Stimulated activated CD4-positive, alpha-beta T cell treated with anti-CD3 and anti-CD28 coated beads, Interleukin-4, amount 100 ng/mL, for 24 hours (primary cell): ENCODE results near the gene METTL9.
"Not testable (repeated sequence)": the region's sequence is repeated elsewhere in the genome, so short reads cannot be mapped to it uniquely, and the experiment has no call there.

Experiments
- DNase-seq: peaks from one replicate; pipeline ENCODE4 v3.0.0-alpha.2; 2020

The METTL9 gene

DNA sequence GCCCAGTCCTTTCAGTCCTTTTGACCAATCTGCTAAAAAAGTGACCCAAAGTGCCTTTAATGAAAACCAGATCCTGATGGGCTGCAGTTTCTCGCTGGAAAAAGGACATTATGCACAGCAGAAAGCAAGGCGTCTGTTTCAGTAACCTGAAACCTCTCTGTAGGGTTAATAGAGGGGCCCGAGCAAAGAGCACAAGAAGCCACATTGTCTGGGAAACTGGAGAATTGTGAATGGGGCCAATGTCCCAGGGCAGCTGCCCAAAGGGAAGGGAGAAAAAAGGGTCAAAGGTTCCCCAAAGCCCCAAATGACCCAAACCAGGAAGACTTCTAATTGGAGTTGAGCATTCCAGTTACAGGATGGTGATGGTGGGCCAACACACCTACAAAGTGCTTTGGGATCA lies 67.4 kb downstream of the METTL9 start:
- no peak for DNase-seq

GRCh38 chr16:21667575-21667974 lies 68.2 kb downstream of the METTL9 start:
- DNase-seq = no peak

DNA sequence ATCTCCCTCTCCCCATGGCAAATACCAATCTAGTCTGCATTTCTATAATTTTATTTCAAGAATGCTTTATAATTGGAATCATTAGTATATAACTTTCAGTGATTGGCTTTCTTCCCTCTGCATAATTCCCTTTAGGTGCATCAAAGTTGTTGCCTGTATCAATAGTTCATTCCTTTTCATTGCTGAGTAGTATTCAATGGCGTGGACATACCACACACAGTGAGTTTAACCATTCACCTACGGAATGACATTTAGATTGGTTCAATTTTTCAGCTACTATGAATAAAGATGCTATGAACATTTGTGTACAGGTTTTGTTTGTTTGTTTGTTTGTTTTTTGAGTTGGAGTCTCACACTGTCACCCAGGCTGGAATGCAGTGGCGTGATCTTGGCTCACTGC lies 74.1 kb downstream of the METTL9 start:
- DNase-seq = no peak

GRCh38 chr16:21674456-21674855 lies 75.1 kb downstream of the METTL9 start:
- not testable (repeated sequence) for DNase-seq

DNA sequence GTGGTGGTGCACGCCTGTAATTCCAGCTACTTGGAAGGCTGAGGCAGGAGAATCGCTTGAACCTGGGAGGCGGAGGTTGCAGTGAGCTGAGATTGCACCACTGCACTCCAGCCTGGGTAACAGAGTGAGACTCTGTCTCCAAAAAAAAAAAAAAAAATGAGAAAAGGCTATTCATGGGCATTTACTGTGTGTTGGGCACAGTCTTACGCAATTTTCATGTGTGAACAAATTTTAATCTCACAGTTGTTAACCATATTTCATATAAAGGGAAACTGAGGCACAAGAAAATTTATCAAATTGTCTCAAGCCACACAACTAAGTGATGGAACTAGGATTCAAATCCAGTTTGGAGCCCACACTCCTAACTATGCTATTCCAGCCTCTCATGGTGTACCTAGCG lies 81.3 kb downstream of the METTL9 start:
- not testable (repeated sequence) for DNase-seq

GRCh38 chr16:21683184-21683583 lies 83.8 kb downstream of the METTL9 start:
- DNase-seq = no peak

DNA sequence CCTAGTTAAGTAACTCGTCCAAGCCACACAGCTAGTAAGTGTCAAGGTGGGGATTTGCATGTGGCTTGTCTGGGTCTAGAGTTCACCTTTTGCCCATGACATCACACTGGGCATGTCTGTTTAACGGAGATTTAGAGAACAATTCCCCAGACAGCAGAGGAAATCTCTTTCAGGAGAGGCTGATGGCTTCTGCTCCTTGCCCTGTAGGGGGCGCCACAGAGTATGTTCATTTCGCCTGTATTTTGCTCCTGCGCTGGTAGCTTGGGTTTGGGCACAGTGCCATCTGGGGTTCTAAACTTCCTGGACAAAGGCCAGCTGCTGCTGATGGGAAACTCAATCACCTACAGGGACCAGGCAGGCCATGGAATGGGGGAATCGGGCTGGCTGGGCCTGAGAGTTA lies 84.8 kb downstream of the METTL9 start:
- peak; percentile 27 for DNase-seq

DNA sequence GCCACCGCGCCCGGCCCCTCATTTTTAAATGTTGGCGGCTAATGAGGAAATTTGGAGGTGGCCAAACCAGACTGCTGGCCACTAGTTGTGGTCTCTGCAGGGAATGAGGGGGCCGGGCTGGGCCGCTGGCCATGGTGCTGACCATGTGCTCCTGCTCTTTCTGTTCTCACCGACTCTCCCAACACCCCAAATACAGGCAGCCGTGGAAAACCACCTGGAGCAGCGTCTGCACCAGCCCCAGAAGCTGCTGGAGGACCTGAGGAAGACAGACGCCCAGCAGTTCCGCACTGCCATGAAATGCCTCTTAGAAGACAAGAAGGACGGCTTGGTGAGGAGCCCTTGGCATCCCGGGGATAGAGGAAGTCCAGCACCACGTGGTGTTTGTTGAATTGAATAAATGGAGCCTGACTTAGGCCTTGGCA lies 85.7 kb downstream of the METTL9 start:
- no peak for DNase-seq

DNA sequence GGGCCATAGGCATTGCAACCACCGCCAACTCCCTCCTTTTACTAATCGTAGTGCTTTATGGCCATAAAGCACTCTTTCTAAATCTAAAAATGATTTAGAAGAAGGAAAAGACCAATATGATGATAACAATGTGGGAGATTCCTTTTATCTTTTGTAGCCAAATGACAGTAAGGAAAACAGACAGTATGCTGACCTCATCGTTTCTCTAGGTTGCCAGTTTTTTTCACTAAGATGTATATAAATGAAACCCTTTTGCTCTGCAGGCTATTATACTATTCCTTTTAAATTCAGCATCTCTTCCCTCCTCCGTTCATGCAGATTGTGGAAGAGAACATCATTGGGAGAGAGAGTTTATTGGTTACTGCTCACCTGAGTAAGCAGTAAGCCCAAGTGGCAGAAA lies 89.7 kb downstream of the METTL9 start:
- DNase-seq = no peak

DNA sequence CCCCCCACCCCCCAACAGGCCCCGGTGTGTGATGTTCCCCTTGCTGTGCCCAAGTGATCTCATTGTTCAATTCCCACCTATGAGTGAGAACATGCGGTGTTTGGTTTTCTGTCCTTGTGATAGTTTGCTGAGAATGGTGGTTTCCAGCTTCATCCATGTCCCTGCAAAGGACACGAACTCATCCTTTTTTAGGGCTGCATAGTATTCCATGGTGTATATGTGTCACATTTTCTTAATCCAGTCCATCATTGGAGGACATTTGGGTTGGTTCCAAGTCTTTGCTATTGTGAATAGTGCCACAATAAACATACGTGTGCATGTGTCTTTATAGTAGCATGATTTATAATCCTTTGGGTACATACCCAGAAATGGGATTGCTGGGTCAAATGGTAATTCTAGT lies 91.6 kb downstream of the METTL9 start:
- DNase-seq = not testable (repeated sequence)

- DNase-seq = no peak
Observed at GRCh38 chr16:21694609-21695008, 95.2 kb downstream of the METTL9 start.

DNA sequence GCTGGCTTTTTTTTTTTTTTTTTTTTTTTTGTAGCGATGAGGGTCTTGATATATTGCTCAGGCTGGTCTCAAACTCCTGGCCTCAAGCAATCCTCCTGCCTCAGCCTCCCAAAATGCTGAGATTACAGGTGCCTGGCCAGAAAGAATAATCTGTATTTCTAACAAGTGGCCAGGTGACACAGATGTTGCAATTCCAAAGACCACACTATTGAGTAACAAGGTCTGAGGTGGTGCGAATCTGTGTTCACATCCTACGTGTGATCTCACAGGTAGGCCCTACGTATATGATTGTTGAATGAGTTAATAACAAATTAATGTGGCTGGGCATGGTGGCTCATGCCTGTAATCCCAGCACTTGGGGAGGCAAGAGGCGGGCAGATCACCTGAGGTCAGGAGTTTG lies 97.7 kb downstream of the METTL9 start:
- no peak for DNase-seq

GRCh38 chr16:21698169-21699032 lies 99.0 kb downstream of the METTL9 start:
- no peak for DNase-seq

DNA sequence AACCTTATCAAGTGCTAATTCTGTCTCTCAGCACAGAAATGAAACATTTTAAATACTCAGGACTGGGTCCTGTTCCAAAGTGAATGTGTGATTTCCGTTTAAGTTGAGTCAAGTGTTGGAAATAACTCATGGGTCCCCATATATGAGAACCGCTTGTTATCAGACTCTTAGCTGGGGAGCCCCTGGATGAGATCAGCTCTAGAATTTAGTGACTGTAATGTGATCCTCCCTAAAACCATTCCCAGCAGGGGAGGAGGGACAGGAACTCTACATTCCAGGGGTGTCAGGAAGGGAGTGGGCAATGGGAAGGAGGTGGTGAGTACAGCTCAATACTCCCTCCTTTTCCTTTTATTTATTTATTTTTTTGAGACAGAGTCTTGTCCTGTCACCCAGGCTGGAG lies 101.9 kb downstream of the METTL9 start:
- DNase-seq = no peak

DNA sequence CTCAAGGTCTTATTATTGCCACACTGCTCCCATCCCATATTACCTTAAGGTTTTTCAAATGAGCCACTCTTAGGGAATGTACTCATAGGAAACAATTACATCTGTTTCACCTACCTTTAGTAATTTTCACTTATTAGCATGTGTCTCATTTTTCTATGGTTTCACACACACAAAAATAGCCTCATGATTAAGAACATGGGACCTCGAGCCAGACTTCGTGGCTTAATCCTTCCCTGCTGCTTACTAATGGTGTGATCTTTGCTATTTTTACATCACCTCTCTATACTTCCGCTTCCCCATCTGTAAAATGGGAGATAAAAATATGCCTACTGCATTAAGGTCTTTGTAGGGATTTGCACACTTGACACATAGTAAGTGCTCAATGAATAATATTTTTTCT lies 102.9 kb downstream of the METTL9 start:
- no peak for DNase-seq

- no peak for DNase-seq
Observed at GRCh38 chr16:21703156-21703555, 103.8 kb downstream of the METTL9 start.

DNA sequence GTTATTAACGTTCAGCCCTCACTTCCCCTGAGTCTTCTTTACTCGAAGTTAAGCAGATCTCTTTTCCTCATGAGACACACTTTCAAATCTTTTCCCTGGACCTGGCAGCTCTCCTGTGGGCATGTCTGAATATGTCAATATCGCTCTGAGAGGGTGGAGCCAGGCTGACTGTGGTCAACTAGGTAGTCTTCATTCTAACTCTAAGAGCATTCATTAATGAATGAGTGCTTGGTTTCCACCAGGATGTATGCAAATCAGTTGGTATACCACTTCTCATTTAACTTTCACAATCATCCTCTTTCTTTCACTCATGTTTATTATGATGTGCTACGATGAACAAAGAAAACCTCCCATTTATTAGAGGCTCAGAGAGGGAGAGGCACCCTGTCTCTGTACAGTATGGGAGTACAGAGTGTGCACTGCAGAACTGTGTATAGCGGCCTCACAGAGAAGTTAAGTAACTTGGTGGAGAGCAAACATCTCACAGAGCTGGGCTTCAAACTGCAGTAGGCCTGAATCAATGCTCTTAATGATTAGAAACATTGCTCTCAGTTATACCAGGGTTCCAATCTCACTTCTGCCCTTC lies 104.3 kb downstream of the METTL9 start:
- no peak for DNase-seq

DNA sequence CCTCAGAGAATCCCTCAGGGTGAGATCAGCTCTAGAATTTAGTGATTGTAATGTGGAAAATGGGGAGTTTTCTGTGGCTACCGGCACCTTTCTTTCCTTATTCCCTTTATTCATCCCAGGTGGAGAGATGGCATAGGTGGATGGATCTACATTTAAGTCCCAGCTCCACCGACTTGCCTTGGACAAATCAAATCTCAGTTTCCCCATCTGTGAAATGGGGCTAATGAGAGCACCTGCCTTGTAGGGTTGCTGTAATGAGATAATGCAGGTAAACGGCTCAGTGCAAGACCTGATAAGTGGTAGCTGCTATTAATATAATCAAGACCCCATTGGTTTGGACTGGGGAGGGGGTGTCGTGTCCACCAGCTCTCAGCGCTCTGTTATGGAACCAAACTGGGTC lies 104.9 kb downstream of the METTL9 start:
- DNase-seq = no peak

GRCh38 chr16:21704733-21705132 lies 105.4 kb downstream of the METTL9 start:
- no peak for DNase-seq
